ENCODE data around the gene CFAP141. TPM values are rescaled to one million over a fixed set of nuclear protein-coding genes. Genes with fewer than 3 reads are reported as not detected.

CFAP141 gene
- polyA plus RNA-seq, 1 donor (not counting 4 experiments of a cell fraction or from before 2014, with no cell fraction given), result not detected

DNA sequence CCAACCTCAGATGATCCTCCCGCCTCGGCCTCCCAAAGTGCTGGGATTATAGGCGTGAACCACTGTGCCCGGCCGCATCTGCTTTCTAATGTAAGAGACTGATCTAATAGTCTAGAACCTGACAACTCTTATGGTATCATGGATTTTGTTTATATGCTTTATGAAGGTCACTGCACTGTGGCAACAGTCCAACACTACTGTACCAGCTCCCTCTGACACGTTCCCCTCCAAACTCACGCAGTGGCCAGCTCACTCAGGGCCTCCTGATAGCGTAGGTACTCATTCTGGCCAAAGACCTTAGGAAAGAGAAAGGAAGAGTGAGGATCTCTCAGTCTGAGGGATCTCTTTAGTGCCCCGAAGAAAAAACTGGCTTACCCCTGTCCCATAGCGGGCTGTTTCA, 6.0 kb upstream of the CFAP141 start:
- Histone ChIP-seq H3K27ac (ENCODE audit: control insufficient read depth, insufficient read depth, low read length) (no peak overlapping the region), H3K9me3 (ENCODE audit: control insufficient read depth, low read depth, low read length) (no peaks in the 10 kb centered on the region), H2AFZ (ENCODE audit: control insufficient read depth, low read length) (no peak overlapping the region), H3K36me3 (ENCODE audit: control insufficient read depth in 2 of 2, extremely low read depth in 1 of 2, insufficient read depth in 2 of 2, low read length in 2 of 2) (peaks cover 21 to 35% of the 10 kb centered on the region in 2 experiments), H3K27me3 (ENCODE audit: control insufficient read depth, extremely low read depth, insufficient read depth, low read length) (no peaks in the 10 kb centered on the region), H3K4me1 (ENCODE audit: control insufficient read depth, extremely low read depth, insufficient read depth, low read length) (peaks cover 12% of the 10 kb centered on the region), H4K20me1 (ENCODE audit: control insufficient read depth, extremely low read depth, insufficient read depth, low read length) (no peaks in the 10 kb centered on the region), H3K9ac (ENCODE audit: control insufficient read depth, extremely low read depth, insufficient read depth, low read length) (no peak overlapping the region), H3K4me3 (ENCODE audit: control insufficient read depth in 2 of 3, extremely low read depth in 1 of 3, insufficient read depth in 2 of 3, low read depth in 1 of 3, low read length in 3 of 3) (no peak overlapping the region), H3K9me1 (ENCODE audit: control insufficient read depth, extremely low read depth, insufficient read depth, low read length) (no peaks in the 10 kb centered on the region), H3K4me2 (ENCODE audit: control insufficient read depth, extremely low read depth, insufficient read depth, low read depth, low read length) (no peak overlapping the region), H3K79me2 (ENCODE audit: control insufficient read depth, insufficient read depth, low read length) (peaks cover 11% of the 10 kb centered on the region)
- DNase-seq (ENCODE audit: low read depth, low spot score), result no peak
- TF ChIP-seq, protein P1, sequence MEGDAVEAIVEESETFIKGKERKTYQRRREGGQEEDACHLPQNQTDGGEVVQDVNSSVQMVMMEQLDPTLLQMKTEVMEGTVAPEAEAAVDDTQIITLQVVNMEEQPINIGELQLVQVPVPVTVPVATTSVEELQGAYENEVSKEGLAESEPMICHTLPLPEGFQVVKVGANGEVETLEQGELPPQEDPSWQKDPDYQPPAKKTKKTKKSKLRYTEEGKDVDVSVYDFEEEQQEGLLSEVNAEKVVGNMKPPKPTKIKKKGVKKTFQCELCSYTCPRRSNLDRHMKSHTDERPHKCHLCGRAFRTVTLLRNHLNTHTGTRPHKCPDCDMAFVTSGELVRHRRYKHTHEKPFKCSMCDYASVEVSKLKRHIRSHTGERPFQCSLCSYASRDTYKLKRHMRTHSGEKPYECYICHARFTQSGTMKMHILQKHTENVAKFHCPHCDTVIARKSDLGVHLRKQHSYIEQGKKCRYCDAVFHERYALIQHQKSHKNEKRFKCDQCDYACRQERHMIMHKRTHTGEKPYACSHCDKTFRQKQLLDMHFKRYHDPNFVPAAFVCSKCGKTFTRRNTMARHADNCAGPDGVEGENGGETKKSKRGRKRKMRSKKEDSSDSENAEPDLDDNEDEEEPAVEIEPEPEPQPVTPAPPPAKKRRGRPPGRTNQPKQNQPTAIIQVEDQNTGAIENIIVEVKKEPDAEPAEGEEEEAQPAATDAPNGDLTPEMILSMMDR (optimal IDR thresholded peaks at IDR 0.05 in 1 of 3, IDR thresholded peaks at IDR 0.05 in 1 of 3, conservative IDR thresholded peaks at IDR 0.05 in 1 of 3; ENCODE audit: extremely low read depth in 1 of 3, insufficient read depth in 2 of 3, low read length in 3 of 3), result no peak
- no peak for TF ChIP-seq EZH2 (IDR thresholded peaks at IDR 0.05; ENCODE audit: low read length)
- dilution Hi-C loops (cut with MboI; ENCODE audit: extremely low pct_ligation_motif_present, low sequenced_read_pairs), result no loop called here
- no peak for FAIRE-seq

DNA sequence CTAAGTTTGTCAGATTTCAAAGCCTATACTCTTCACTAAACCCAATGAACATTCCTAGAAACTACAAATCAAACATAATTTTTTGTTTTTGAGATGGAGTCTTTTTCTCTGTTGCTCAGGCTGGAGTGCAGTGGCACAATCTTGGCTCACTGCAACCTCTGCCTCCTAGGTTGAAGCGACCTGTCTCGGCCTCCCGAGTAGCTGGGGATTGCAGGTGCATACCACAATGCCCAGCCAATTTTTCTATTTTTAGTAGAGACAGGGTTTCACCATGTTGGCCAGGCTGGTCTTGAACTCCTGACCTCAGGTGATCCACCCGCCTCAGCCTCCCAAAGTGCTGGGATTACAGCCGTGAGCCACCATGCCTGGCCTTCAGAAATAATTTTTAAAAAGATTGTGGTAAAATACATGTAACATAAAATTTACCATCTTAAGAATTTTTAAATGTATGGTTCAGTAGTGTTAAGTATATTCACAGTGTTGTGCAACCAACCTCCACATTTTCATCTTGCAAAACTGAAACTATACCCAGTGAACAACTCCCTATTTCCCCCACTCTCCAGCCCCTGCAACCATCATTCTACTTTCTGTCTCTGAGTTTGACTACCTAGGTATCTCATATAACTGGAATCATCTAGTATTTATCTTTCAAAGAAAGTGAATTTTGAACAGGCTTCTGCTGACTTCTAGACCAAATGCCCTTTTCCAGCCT, 2.7 kb upstream of the CFAP141 start:
- no peaks in the 10 kb centered on the region for H4K20me1 ChIP-seq (ENCODE audit: control insufficient read depth, extremely low read depth, insufficient read depth, low read length)

More for the DNA sequence above, 2.7 kb upstream of the CFAP141 start:
- FAIRE-seq (no peak), DNase-seq (ENCODE audit: low read depth, low spot score) (no peak)
- Histone ChIP-seq H3K9ac (ENCODE audit: control insufficient read depth, extremely low read depth, insufficient read depth, low read length) (no peak overlapping the region), H3K79me2 (ENCODE audit: control insufficient read depth, insufficient read depth, low read length) (no peaks in the 10 kb centered on the region), H3K4me1 (ENCODE audit: control insufficient read depth, extremely low read depth, insufficient read depth, low read length) (peaks cover 8% of the 10 kb centered on the region), H3K27ac (ENCODE audit: control insufficient read depth, insufficient read depth, low read length) (no peak overlapping the region), H3K36me3 (ENCODE audit: control insufficient read depth in 2 of 2, extremely low read depth in 1 of 2, insufficient read depth in 2 of 2, low read length in 2 of 2) (peaks cover 18 to 37% of the 10 kb centered on the region in 2 experiments), H3K9me3 (ENCODE audit: control insufficient read depth, low read depth, low read length) (no peaks in the 10 kb centered on the region), H3K4me2 (ENCODE audit: control insufficient read depth, extremely low read depth, insufficient read depth, low read depth, low read length) (no peak overlapping the region), H3K9me1 (ENCODE audit: control insufficient read depth, extremely low read depth, insufficient read depth, low read length) (no peaks in the 10 kb centered on the region), H2AFZ (ENCODE audit: control insufficient read depth, low read length) (no peak overlapping the region), H3K27me3 (ENCODE audit: control insufficient read depth, extremely low read depth, insufficient read depth, low read length) (no peaks in the 10 kb centered on the region), H3K4me3 (ENCODE audit: control insufficient read depth in 2 of 3, extremely low read depth in 1 of 3, insufficient read depth in 2 of 3, low read depth in 1 of 3, low read length in 3 of 3) (no peak overlapping the region)
- no peak for TF ChIP-seq EZH2 (IDR thresholded peaks at IDR 0.05; ENCODE audit: low read length)
- TF ChIP-seq, protein P1 (optimal IDR thresholded peaks at IDR 0.05 in 1 of 3, IDR thresholded peaks at IDR 0.05 in 1 of 3, conservative IDR thresholded peaks at IDR 0.05 in 1 of 3; ENCODE audit: extremely low read depth in 1 of 3, insufficient read depth in 2 of 3, low read length in 3 of 3), result no peak
- dilution Hi-C loops (cut with MboI; ENCODE audit: extremely low pct_ligation_motif_present, low sequenced_read_pairs), result no loop called here

Measured in keratinocyte (primary cell).